MM.1S (cell line): ENCODE measurements around the gene ZSCAN26.
"Not testable (repeated sequence)": the region's sequence is repeated elsewhere in the genome, so short reads cannot be mapped to it uniquely, and the experiment has no call there.

Source experiments
- DNase-seq: peaks from one replicate; pipeline ENCODE4 v3.0.0-alpha.2; 2015
- H2AFZ ChIP-seq: fragments of 300-600 bp; sonication (generic); 2 replicates; pipeline ENCODE4 v1.6.0; 2016; ENCODE audit warnings: antibody characterized with exemption, low read length
- H3F3A ChIP-seq: fragments of 300-600 bp; sonication (generic); 2 replicates; pipeline ENCODE4 v1.6.1; 2016; ENCODE audit warnings: mild to moderate bottlenecking, antibody characterized with exemption, low read length, moderate library complexity, mixed read lengths; ENCODE audit not compliant: insufficient read depth
- H3K27ac ChIP-seq: fragments of 300-600 bp; sonication (generic); 2 replicates; pipeline ENCODE4 v1.5.1; 2016; ENCODE audit warnings: mild to moderate bottlenecking, low read length
- H3K27me3 ChIP-seq: fragments of 300-600 bp; sonication (generic); replicated peaks from 2 replicates; pipeline ENCODE4 v1.6.0; 2016; ENCODE audit warnings: low read length; ENCODE audit not compliant: insufficient read depth
- H3K36me3 ChIP-seq: fragments of 300-600 bp; sonication (generic); replicated peaks from 2 replicates; pipeline ENCODE4 v1.6.1; 2016; ENCODE audit warnings: mild to moderate bottlenecking, low read length, mixed read lengths; ENCODE audit not compliant: insufficient read depth
- H3K4me1 ChIP-seq: fragments of 300-600 bp; sonication (generic); 2 replicates; pipeline ENCODE4 v1.6.1; 2016; ENCODE audit warnings: low read length, mixed read lengths
- H3K4me2 ChIP-seq: fragments of 300-600 bp; sonication (generic); 2 replicates; pipeline ENCODE4 v1.6.0; 2016; ENCODE audit warnings: low read depth, low read length
- H3K4me3 ChIP-seq: fragments of 300-600 bp; sonication (generic); 2 replicates; pipeline ENCODE4 v1.5.1; 2016; ENCODE audit warnings: low read length, mixed read lengths
- H3K79me2 ChIP-seq: fragments of 300-600 bp; sonication (generic); 2 replicates; pipeline ENCODE4 v1.6.1; 2016; ENCODE audit warnings: mixed run types, low read length, mixed read lengths
- H3K9ac ChIP-seq: fragments of 300-600 bp; sonication (generic); 2 replicates; pipeline ENCODE4 v1.6.1; 2016; ENCODE audit warnings: low read length, mixed read lengths
- H3K9me2 ChIP-seq: fragments of 300-600 bp; sonication (generic); replicated peaks from 2 replicates; pipeline ENCODE4 v1.6.1; 2016; ENCODE audit warnings: mild to moderate bottlenecking, low read length, mixed read lengths; ENCODE audit not compliant: insufficient read depth
- H3K9me3 ChIP-seq: fragments of 300-600 bp; sonication (generic); replicated peaks from 2 replicates; pipeline ENCODE4 v1.6.1; 2016; ENCODE audit warnings: mild to moderate bottlenecking, low read length, mixed read lengths; ENCODE audit not compliant: insufficient read depth
- H4K20me1 ChIP-seq: fragments of 300-600 bp; sonication (generic); 2 replicates; pipeline ENCODE4 v1.6.1; 2016; ENCODE audit warnings: mild to moderate bottlenecking, low read length, moderate library complexity, mixed read lengths; ENCODE audit not compliant: insufficient read depth
- CTCF ChIP-seq: fragments of 300-600 bp; sonication (generic); IDR thresholded peaks from 2 replicates; pipeline ENCODE4 v1.5.1; 2016; ENCODE audit warnings: antibody characterized with exemption, low read length, mixed read lengths
- EZH2 ChIP-seq: fragments of 300-600 bp; sonication (generic); optimal IDR thresholded peaks from 2 replicates; pipeline ENCODE3; 2017; ENCODE audit warnings: low read depth, mild to moderate bottlenecking, antibody characterized with exemption, low read length, mixed read lengths
- EZH2phosphoT487 ChIP-seq: fragments of 300-600 bp; sonication (generic); IDR thresholded peaks from 2 replicates; pipeline ENCODE4 v1.6.1; 2018; ENCODE audit warnings: antibody characterized with exemption, low read length

Gene ZSCAN26

GRCh38 chr6:28315628-28316027, 48.7 kb downstream of the ZSCAN26 start:
- H3K9me2 ChIP-seq = no peaks in the 10 kb centered on the region
- no peaks in the 10 kb centered on the region for H4K20me1 ChIP-seq
- peaks cover 10% of the 10 kb centered on the region for H3K4me1 ChIP-seq
- H3K27ac ChIP-seq = no peak overlapping the region
- no peaks in the 10 kb centered on the region for H3K27me3 ChIP-seq
- no peaks in the 10 kb centered on the region for H3F3A ChIP-seq
- no peaks in the 10 kb centered on the region for H3K79me2 ChIP-seq
- no peak overlapping the region for H3K4me3 ChIP-seq
- H3K9me3 ChIP-seq = no peaks in the 10 kb centered on the region
- TF ChIP-seq EZH2 (no peak), EZH2phosphoT487 (no peak), CTCF (no peak)
- H2AFZ ChIP-seq = no peak overlapping the region
- H3K36me3 ChIP-seq = no peaks in the 10 kb centered on the region
- DNase-seq = no peak
- no peak overlapping the region for H3K9ac ChIP-seq
- H3K4me2 ChIP-seq = no peak overlapping the region

GRCh38 chr6:28317866-28318265, 50.9 kb downstream of the ZSCAN26 start:
- not testable (repeated sequence) for H3K9me2 ChIP-seq, H3K27ac ChIP-seq, H4K20me1 ChIP-seq, H3K79me2 ChIP-seq, H3K9ac ChIP-seq, H2AFZ ChIP-seq, H3F3A ChIP-seq, DNase-seq, H3K4me3 ChIP-seq, H3K9me3 ChIP-seq, H3K4me2 ChIP-seq, H3K4me1 ChIP-seq, H3K27me3 ChIP-seq, H3K36me3 ChIP-seq

GRCh38 chr6:28322661-28323060, 55.7 kb downstream of the ZSCAN26 start:
- no peaks in the 10 kb centered on the region for H3F3A ChIP-seq
- H3K79me2 ChIP-seq = no peaks in the 10 kb centered on the region
- H3K27ac ChIP-seq = no peak overlapping the region
- no peak overlapping the region for H3K4me3 ChIP-seq
- no peak overlapping the region for H3K4me2 ChIP-seq
- H3K4me1 ChIP-seq = no peaks in the 10 kb centered on the region
- no peaks in the 10 kb centered on the region for H3K36me3 ChIP-seq
- no peak overlapping the region for H2AFZ ChIP-seq
- H3K9me2 ChIP-seq = no peaks in the 10 kb centered on the region
- H4K20me1 ChIP-seq = no peaks in the 10 kb centered on the region
- H3K9ac ChIP-seq = no peak overlapping the region
- TF ChIP-seq EZH2phosphoT487 = no peak
- TF ChIP-seq CTCF = no peak
- TF ChIP-seq EZH2 = no peak
- no peaks in the 10 kb centered on the region for H3K27me3 ChIP-seq
- H3K9me3 ChIP-seq = no peaks in the 10 kb centered on the region
- DNase-seq = no peak

GRCh38 chr6:28323813-28324424, 57.0 kb downstream of the ZSCAN26 start:
- Histone ChIP-seq H3K4me2 (no peak overlapping the region), H4K20me1 (no peaks in the 10 kb centered on the region), H2AFZ (no peak overlapping the region), H3K27ac (no peak overlapping the region), H3K36me3 (no peaks in the 10 kb centered on the region), H3K9ac (no peak overlapping the region), H3K4me1 (no peaks in the 10 kb centered on the region), H3K9me3 (no peaks in the 10 kb centered on the region), H3F3A (no peaks in the 10 kb centered on the region), H3K27me3 (no peaks in the 10 kb centered on the region), H3K9me2 (no peaks in the 10 kb centered on the region), H3K4me3 (no peak overlapping the region), H3K79me2 (no peaks in the 10 kb centered on the region)
- DNase-seq = no peak
- TF ChIP-seq EZH2phosphoT487 (no peak), CTCF (no peak), EZH2 (no peak)
